Trophoblast cell (in vitro differentiated cells and primary cell): Measurements from ENCODE around the gene ANKRD6.
"Not testable (repeated sequence)": the region's sequence is repeated elsewhere in the genome, so short reads cannot be mapped to it uniquely, and the experiment has no call there.

Experiments
- DNase-seq, 2 donors: peaks; one replicate each; pipeline ENCODE4 v3.0.0-alpha.2; 2016
- H2AFZ ChIP-seq: 2 replicates; pipeline ENCODE4 v1.6.1; 2013; ENCODE audit warnings: low read length, moderate library complexity, mild to moderate bottlenecking; ENCODE audit not compliant: insufficient read depth, poor library complexity
- H2AK5ac ChIP-seq: 2 replicates; pipeline ENCODE4 v1.6.1; 2013; ENCODE audit warnings: mild to moderate bottlenecking, low read length
- H2BK120ac ChIP-seq: 2 replicates; pipeline ENCODE4 v1.6.1; 2013; ENCODE audit warnings: low read length, mild to moderate bottlenecking, moderate library complexity; ENCODE audit not compliant: insufficient read depth, poor library complexity
- H2BK12ac ChIP-seq: 2 replicates; pipeline ENCODE4 v1.6.1; 2013; ENCODE audit warnings: mild to moderate bottlenecking, low read length, moderate library complexity
- H2BK5ac ChIP-seq: 2 replicates; pipeline ENCODE4 v1.6.1; 2013; ENCODE audit warnings: low read length, low read depth, moderate library complexity, mild to moderate bottlenecking; ENCODE audit not compliant: poor library complexity
- H3K14ac ChIP-seq: 2 replicates; pipeline ENCODE4 v1.6.1; 2013; ENCODE audit warnings: mild to moderate bottlenecking, low read length
- H3K18ac ChIP-seq: 2 replicates; pipeline ENCODE4 v1.6.1; 2013; ENCODE audit warnings: mild to moderate bottlenecking, low read length
- H3K23ac ChIP-seq: 2 replicates; pipeline ENCODE4 v1.6.1; 2013; ENCODE audit warnings: low read length
- H3K27ac ChIP-seq: 2 replicates; pipeline ENCODE4 v1.5.1; 2013; ENCODE audit warnings: low read depth, mild to moderate bottlenecking, inconsistent platforms, low read length, moderate library complexity
- H3K27me3 ChIP-seq: 2 replicates; pipeline ENCODE4 v1.6.1; 2013; ENCODE audit warnings: inconsistent platforms, mild to moderate bottlenecking, low read length, moderate library complexity; ENCODE audit not compliant: insufficient read depth
- H3K36me3 ChIP-seq, 2 experiments: 1 replicate in 1 of 2; 2 replicates in 1 of 2; pipeline ENCODE4 v1.6.1; 2013; ENCODE audit warnings: low read length in 2 of 2, mild to moderate bottlenecking in 2 of 2, moderate library complexity in 1 of 2; ENCODE audit not compliant: insufficient read depth in 2 of 2, control insufficient read depth in 1 of 2
- H3K4ac ChIP-seq: 2 replicates; pipeline ENCODE4 v1.6.1; 2013; ENCODE audit warnings: low read depth, mild to moderate bottlenecking, low read length, moderate library complexity
- H3K4me1 ChIP-seq, 2 experiments: 1 replicate in 1 of 2; 2 replicates in 1 of 2; pipeline ENCODE4 v1.6.1; 2013; ENCODE audit warnings: low read length in 2 of 2, mild to moderate bottlenecking in 2 of 2, moderate library complexity in 1 of 2; ENCODE audit not compliant: insufficient read depth in 2 of 2, control insufficient read depth in 1 of 2
- H3K4me2 ChIP-seq: 2 replicates; pipeline ENCODE4 v1.6.1; 2013; ENCODE audit warnings: inconsistent platforms, mild to moderate bottlenecking, low read length, moderate library complexity
- H3K4me3 ChIP-seq: 2 replicates; pipeline ENCODE4 v1.5.1; 2013; ENCODE audit warnings: mild to moderate bottlenecking, low read depth, low read length, inconsistent platforms
- H3K79me1 ChIP-seq: one replicate; pipeline ENCODE4 v1.6.1; 2013; ENCODE audit warnings: low read length
- H3K79me2 ChIP-seq: 2 replicates; pipeline ENCODE4 v1.6.1; 2013; ENCODE audit warnings: low read length, mild to moderate bottlenecking; ENCODE audit not compliant: control insufficient read depth, insufficient read depth, poor library complexity
- H3K9ac ChIP-seq: 2 replicates; pipeline ENCODE4 v1.6.1; 2013; ENCODE audit warnings: mild to moderate bottlenecking, low read length
- H3K9me3 ChIP-seq: 2 replicates; pipeline ENCODE4 v1.6.1; 2013; ENCODE audit warnings: low read depth, mild to moderate bottlenecking, control low read depth, inconsistent platforms, low read length; ENCODE audit not compliant: insufficient read depth
- H4K12ac ChIP-seq: 2 replicates; pipeline ENCODE4 v1.6.1; 2013; ENCODE audit warnings: low read depth, mild to moderate bottlenecking, low read length, moderate library complexity
- H4K8ac ChIP-seq: 2 replicates; pipeline ENCODE4 v1.6.1; 2013; ENCODE audit warnings: low read depth, mild to moderate bottlenecking, low read length, moderate library complexity
- H4K91ac ChIP-seq: one replicate; pipeline ENCODE4 v1.6.1; 2013; ENCODE audit warnings: low read depth, mild to moderate bottlenecking, low read length, moderate library complexity
- WGBS: extraction: QIAGEN DNeasy Blood & Tissue Kit; methylation state at CpG from one replicate; pipeline ENCODE4 v1.1.7; 2013; ENCODE audit warnings: missing lambda C conversion rate; ENCODE audit not compliant: insufficient read length, insufficient coverage; ENCODE audit errors: extremely low coverage; 5-methylcytosine and 5-hydroxymethylcytosine counted together

ANKRD6 gene

GRCh38 chr6:89637960-89638319 is 205.0 kb downstream of the ANKRD6 start:
- Histone ChIP-seq H2AFZ (no peak overlapping the region), H3K36me3 (peaks cover 0 to 2% of the 10 kb centered on the region in 2 experiments), H2BK12ac (no peak overlapping the region), H4K8ac (peak overlapping the region; percentile 63), H2AK5ac (no peak overlapping the region), H3K9me3 (no peaks in the 10 kb centered on the region), H4K12ac (no peak overlapping the region), H2BK120ac (no peak overlapping the region), H3K23ac (no peak overlapping the region), H2BK5ac (no peak overlapping the region), H3K27ac (no peak overlapping the region), H3K4me1 (no peaks in the 10 kb centered on the region), H4K91ac (no peak overlapping the region), H3K4me3 (peak overlapping the region; percentile 91), H3K79me1 (peaks cover 7% of the 10 kb centered on the region), H3K4me2 (peak overlapping the region; percentile 62), H3K9ac (peak overlapping the region; percentile 78), H3K14ac (no peak overlapping the region), H3K18ac (no peak overlapping the region), H3K4ac (peak overlapping the region; percentile 17), H3K27me3 (no peaks in the 10 kb centered on the region), H3K79me2 (no peaks in the 10 kb centered on the region)
- WGBS: no CpG with 5 or more reads among the region's 7 CpGs
- no peak for DNase-seq

- H2BK12ac ChIP-seq: no peak within 1 kb of the TSS
- peak within 1 kb of the TSS; percentile 91 for H3K4me3 ChIP-seq
These were observed 205.6 kb downstream of the ANKRD6 start, which contains the start of gene LYRM2 for GRCh38 chr6:89638320-89639195. Gene LYRM2 (minus strand): TSS chr6:89638747. CDS start chr6:89638716, 31 bp downstream.

GRCh38 chr6:89640804-89641203 is 207.9 kb downstream of the ANKRD6 start:
- H3K9ac ChIP-seq: no peak overlapping the region
- no peak overlapping the region for H2AK5ac ChIP-seq
- H3K4me1 ChIP-seq: no peaks in the 10 kb centered on the region
- H3K36me3 ChIP-seq: peaks cover 4 to 12% of the 10 kb centered on the region in 2 experiments
- no peak overlapping the region for H3K4me2 ChIP-seq
- no peak overlapping the region for H3K14ac ChIP-seq
- no peak overlapping the region for H3K4me3 ChIP-seq
- no peak overlapping the region for H4K12ac ChIP-seq
- no peaks in the 10 kb centered on the region for H3K9me3 ChIP-seq
- H3K79me1 ChIP-seq: peaks cover 7% of the 10 kb centered on the region
- peak; percentile 78 to 91 for DNase-seq
- no peaks in the 10 kb centered on the region for H3K27me3 ChIP-seq
- H4K8ac ChIP-seq: no peak overlapping the region
- WGBS: no CpG with 5 or more reads among the region's 4 CpGs
- H3K79me2 ChIP-seq: no peaks in the 10 kb centered on the region
- no peak overlapping the region for H4K91ac ChIP-seq
- no peak overlapping the region for H2BK12ac ChIP-seq
- no peak overlapping the region for H3K4ac ChIP-seq
- H3K23ac ChIP-seq: no peak overlapping the region
- no peak overlapping the region for H2AFZ ChIP-seq
- H2BK5ac ChIP-seq: no peak overlapping the region
- H3K18ac ChIP-seq: no peak overlapping the region
- H2BK120ac ChIP-seq: no peak overlapping the region
- no peak overlapping the region for H3K27ac ChIP-seq

More at GRCh38 chr6:89638320-89639195, 205.6 kb downstream of the ANKRD6 start, which contains the start of gene LYRM2:
- no peaks in the 10 kb centered on the region for H3K9me3 ChIP-seq
- peak within 1 kb of the TSS; percentile 13 for H4K12ac ChIP-seq
- H3K14ac ChIP-seq: peak within 1 kb of the TSS; percentile 26
- H2BK120ac ChIP-seq: no peak within 1 kb of the TSS
- H2AFZ ChIP-seq: peak within 1 kb of the TSS; percentile 40
- no peaks in the 10 kb centered on the region for H3K4me1 ChIP-seq
- H4K91ac ChIP-seq: peak within 1 kb of the TSS; percentile 37
- H3K27ac ChIP-seq: peak within 1 kb of the TSS; percentile 73
- peak within 1 kb of the TSS; percentile 28 for H2BK5ac ChIP-seq
- H4K8ac ChIP-seq: peak within 1 kb of the TSS; percentile 63
- peak within 1 kb of the TSS; percentile 95 for H3K9ac ChIP-seq
- peak within 1 kb of the TSS; percentile 6 for H3K18ac ChIP-seq
- peak within 1 kb of the TSS; percentile 62 for H3K4me2 ChIP-seq
- peaks cover 2 to 5% of the 10 kb centered on the region in 2 experiments for H3K36me3 ChIP-seq
- peaks cover 7% of the 10 kb centered on the region for H3K79me1 ChIP-seq
- no peaks in the 10 kb centered on the region for H3K27me3 ChIP-seq
- H2AK5ac ChIP-seq: no peak within 1 kb of the TSS
- no CpG with 5 or more reads among the region's 58 CpGs for WGBS
- no peaks in the 10 kb centered on the region for H3K79me2 ChIP-seq
- H3K23ac ChIP-seq: no peak within 1 kb of the TSS
- peak; percentile 92 to 96 for DNase-seq
- peak within 1 kb of the TSS; percentile 17 for H3K4ac ChIP-seq

GRCh38 chr6:89641581-89641980 is 208.6 kb downstream of the ANKRD6 start:
- no CpG with 5 or more reads among the region's 3 CpGs for WGBS
- H3K4me2 ChIP-seq, H3K23ac ChIP-seq: not testable (repeated sequence)

More at GRCh38 chr6:89641581-89641980, 208.6 kb downstream of the ANKRD6 start:
- not testable (repeated sequence) for H3K9ac ChIP-seq, DNase-seq, H3K14ac ChIP-seq, H2AFZ ChIP-seq, H2AK5ac ChIP-seq, H4K91ac ChIP-seq, H2BK5ac ChIP-seq, H3K4ac ChIP-seq, H3K9me3 ChIP-seq, H3K4me3 ChIP-seq, H3K79me2 ChIP-seq, H2BK120ac ChIP-seq, H3K4me1 ChIP-seq, H4K8ac ChIP-seq, H3K79me1 ChIP-seq, H2BK12ac ChIP-seq, H3K27ac ChIP-seq, H3K18ac ChIP-seq, H4K12ac ChIP-seq, H3K27me3 ChIP-seq
- H3K36me3 ChIP-seq: peaks cover 4 to 14% of the 10 kb centered on the region in 2 experiments
